NCI-H748 (cell line): Measurements from ENCODE around the gene DRG2.

Source experiments
- DNase-seq: peaks from one replicate; lab custom pipeline; 2025; ENCODE audit not compliant: unreplicated experiment; lab: John Stamatoyannopoulos, UW

Gene DRG2

DNA sequence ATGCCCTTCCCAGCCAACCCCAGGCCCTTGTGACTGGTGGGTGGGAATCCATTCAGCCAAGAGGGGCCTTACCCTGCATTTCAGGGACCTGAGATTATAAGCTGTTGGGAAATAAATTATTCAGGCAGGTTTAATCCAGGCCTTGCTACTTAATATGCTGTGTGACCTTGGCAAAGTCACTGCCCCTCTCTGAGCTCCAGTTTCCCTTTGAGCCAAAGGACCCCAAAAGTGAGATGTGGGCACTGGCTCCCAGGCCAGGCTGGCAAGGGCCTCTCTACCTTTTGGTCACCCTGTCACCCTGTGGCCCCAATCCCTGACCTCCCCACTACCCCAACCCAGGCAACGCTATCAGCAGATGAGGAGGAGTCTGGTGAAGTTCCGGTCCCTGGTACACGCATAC is 54.7 kb downstream of the DRG2 start:
- DNase-seq = no peak

DNA sequence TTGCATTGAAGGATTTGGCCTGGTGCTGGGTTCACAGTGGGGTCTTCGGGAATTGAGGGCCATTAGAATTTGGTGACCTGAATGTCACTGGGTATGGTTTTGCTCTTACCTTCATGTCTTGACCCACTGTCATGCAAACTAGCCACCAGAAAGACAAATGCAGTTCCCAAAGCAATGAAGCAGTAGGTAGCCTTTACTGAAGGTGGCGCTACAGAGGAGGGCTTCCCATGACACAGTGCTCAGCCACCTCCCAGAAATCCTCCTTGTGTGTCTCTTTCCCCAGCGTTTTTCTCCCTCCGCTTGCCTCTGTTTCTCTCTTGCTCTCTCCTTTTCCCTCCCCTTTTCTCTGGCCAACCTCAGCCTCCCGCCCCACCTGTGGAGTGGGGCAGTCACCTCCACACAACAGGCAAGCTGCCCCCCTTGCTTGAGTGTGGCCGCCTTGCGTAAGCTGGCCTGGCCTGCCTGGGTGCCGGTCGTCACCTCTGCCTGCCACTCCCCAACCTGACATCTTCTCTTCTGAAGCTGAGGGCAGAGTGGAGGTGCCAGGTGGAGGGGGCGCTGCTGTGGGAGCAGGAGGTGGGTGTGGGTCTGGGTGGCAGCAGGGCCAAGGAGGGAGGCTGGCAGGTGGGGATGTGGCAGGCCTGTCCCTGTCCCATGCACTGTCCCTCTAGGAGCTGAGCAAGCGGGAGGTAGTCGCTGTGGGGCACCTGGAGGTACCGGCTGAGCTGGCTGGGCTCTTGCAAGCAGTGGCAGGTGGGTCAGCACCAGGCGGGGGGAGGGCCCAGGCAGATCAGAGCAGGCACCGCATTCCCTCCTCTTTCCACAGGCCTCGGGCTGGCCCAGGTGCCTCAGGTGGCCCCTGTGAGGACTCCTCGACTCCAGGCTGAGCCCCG is 55.5 kb downstream of the DRG2 start:
- peak; percentile 27 for DNase-seq

DNA sequence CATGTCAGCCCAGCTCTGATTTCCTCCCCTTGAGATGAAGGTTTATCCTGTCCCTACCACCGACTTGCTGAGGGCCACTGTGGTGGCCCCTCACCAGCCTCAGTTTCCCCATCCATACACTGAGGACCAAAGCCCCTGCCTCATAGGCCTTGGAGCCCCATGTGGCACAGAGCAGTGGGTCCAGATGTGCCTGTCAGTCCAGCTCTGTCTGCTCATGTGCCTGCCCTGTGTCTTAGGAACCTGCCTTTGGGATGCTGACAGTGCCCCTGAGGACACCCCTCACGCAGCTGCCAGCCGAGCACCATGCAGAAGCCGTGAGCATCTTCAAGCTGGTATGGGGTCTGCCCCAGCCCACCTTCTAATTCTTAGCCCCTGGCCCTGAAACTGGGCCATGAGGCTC is 56.5 kb downstream of the DRG2 start:
- DNase-seq = no peak

DNA sequence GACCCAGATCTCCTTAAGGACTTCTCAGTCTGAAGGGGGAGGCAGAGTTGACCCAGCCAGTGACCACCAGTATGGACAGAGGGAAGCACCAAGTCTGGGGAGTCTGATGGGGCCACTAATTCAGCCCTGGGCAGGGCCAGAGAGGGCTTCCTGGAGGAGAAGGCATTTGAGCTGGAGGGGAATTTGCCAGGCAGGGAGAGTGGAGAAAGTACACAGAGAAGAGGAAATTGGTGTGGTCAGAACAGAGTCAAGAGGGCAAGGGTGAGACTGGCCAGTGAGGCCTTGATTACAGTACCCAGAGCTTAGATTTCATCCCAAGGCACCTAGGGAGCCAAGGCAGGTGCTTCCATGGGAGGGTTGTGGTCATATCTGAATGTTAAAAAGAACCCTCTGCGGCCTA is 57.1 kb downstream of the DRG2 start:
- no peak for DNase-seq

DNA sequence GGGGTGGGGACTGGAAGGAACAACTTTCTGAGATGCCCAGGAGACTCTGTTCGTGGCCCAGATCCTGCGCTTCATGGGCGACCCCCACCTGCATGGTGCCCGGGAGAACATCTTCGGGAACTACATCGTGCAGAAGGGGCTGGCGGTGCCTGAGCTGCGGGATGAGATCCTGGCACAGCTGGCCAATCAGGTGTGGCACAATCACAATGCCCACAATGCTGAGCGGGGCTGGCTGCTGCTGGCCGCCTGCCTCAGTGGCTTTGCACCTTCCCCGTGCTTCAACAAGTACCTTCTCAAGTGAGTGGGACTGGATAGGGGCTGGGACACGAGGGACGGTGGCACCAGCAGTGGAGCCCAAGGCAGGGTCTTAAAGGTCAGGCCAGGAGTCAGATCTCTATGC is 58.1 kb downstream of the DRG2 start:
- DNase-seq = no peak

DNA sequence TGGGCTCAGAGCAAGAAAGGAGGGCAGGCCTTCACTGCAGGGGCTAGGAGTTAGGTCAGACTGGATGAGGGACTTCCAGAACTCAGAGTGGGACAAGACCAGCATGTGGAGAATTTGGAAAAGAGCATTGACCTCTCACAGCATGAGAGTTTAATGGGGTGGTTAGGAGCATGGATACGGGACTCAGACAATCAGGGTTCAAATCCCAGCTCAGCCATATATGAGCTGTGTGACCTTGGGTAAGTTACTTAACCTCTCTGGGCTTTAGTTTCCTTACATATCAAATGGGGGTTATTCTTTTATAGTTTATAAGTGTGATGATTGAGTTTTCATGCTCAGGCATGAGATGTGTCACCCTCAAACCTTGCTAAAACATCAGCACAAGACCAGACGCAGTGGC is 58.5 kb downstream of the DRG2 start:
- DNase-seq = no peak

DNA sequence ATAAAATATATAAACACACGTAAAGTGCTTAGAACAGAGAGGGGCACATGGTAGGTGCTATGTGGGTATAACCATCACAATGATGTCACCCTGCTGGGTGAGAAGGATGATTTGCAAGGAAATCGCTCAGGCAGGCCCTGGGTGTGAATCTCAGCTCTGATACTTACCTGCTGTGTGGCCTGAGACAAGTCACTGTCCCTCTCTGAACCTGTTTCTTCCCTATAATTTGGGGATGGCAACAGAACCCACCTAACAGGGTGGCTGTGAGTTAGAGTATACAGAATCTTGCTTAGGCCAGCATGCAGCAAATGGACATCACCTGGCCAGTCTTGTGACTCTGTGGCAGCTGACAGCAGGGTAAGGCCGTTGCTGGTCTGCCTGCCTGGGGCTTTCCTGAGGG is 59.2 kb downstream of the DRG2 start:
- DNase-seq = no peak

DNA sequence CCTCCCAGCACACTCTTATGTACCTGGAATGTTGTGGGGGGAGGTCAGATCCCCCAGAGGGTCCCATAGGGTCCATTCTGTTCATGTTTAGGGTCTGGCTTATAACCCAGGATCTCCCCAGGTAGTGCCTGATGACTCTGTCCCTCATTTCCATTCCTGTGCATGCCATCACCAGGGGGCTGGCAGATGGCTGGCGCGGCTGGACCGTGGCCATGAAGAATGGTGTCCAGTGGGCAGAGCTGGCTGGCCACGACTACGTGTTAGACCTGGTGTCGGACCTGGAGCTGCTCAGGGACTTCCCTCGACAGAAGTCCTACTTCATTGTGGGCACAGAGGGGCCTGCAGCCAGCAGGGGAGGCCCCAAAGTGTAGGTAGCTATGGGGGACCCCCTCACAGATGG is 60.8 kb downstream of the DRG2 start:
- DNase-seq = no peak

DNA sequence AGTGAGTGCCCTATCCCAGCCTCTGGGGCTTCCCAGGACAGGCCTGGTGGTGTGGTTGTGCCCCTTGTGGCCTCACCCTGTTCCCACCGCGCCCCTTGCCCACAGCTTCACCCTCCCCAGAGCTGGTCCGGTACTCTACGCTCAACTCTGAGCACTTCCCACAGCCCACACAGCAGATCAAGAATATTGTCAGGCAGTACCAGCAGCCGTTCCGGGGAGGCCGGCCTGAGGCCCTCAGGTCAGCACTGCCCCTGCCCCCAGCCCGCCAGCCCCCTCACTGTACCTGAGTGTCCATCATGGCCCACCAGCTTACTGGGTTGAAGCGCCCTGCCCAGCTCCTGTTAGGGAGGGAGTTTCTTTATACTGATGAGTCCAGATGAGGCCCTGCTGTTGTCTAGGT is 63.5 kb downstream of the DRG2 start:
- no peak for DNase-seq

DNA sequence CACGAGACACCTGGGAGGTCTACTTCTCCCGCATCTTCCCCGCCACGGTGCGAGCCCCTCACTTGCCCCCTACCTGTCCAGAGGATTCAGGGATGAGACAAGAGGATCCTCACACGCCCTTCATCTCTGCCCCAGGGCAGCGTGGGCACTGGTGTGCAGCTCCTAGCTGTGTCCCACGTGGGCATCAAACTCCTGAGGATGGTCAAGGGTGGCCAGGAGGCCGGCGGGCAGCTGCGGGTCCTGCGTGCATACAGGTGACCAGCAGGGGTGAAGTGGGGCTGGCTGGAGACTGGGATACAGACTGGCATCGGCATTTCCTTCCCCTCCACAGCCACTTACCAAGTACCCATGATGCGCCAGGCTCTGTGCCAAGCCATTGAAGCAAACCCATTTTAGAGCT is 67.4 kb downstream of the DRG2 start:
- no peak for DNase-seq

DNA sequence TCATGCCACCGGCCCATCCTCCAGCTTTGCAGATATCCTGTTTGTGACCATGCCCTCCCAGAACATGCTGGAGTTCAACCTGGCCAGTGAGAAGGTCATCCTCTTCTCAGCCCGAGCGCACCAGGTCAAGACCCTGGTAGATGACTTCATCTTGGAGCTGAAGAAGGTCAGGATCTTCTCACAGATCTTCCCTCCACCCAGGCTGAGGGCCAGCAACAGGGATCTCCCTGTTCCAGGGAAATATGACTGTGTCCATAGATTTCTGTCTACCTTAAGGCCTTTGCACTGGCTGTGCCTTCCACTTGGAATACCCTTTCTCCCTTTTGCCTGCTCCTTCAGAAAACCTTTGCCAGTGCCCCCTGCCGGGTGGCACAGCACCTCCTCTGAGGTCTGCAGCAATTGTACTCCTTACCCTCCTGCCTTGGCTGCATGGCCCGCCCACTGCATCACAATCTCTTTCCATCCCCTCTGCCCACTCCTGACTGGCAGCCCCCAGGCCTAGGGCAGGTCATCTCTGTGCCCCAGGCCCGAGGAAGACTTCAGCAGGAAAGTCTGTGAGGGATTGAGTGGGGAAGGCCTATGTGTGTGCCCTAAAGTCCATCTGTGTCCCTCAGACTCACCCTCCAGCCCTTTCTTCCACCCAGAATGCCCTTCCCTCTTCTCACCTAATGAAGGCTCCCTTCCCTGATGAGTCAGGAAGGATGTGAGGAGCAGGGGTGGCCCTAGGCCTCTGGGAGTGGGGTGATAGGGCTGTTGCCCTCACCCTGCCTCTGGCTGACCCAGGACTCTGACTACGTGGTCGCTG is 68.6 kb downstream of the DRG2 start:
- no peak for DNase-seq

DNA sequence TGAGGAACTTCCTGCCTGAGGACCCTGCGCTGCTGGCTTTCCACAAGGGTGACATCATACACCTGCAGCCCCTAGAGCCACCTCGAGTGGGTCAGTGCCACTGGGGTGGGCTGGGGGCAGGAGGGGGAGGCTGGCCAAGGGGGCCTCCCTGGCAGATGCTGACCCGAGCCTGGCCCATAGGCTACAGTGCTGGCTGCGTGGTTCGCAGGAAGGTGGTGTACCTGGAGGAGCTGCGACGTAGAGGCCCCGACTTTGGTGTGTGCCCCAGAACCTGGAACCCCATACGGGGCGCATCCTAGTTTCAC is 69.2 kb downstream of the DRG2 start:
- no peak for DNase-seq
